Stimulated activated CD8-positive, alpha-beta memory T cell treated with anti-CD3 and anti-CD28 coated beads, Interleukin-7, amount 100 ng/mL, for 24 hours (primary cell): Measurements from ENCODE around the gene TNXB.
"Not testable (repeated sequence)": the region's sequence is repeated elsewhere in the genome, so short reads cannot be mapped to it uniquely, and the experiment has no call there.

Source experiments
- DNase-seq: peaks from one replicate; pipeline ENCODE4 v3.0.0-alpha.2; 2020; ENCODE audit warnings: low read depth

The TNXB gene

GRCh38 chr6:32039321-32040274, 69.5 kb downstream of the TNXB start:
- DNase-seq: not testable (repeated sequence)

DNA sequence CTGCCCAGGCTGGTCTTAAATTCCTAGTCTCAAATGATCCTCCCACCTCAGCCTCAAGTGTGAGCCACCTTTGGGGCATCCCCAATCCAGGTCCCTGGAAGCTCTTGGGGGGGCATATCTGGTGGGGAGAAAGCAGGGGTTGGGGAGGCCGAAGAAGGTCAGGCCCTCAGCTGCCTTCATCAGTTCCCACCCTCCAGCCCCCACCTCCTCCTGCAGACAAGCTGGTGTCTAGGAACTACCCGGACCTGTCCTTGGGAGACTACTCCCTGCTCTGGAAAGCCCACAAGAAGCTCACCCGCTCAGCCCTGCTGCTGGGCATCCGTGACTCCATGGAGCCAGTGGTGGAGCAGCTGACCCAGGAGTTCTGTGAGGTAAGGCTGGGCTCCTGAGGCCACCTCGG, 70.3 kb downstream of the TNXB start:
- DNase-seq: not testable (repeated sequence)

DNA sequence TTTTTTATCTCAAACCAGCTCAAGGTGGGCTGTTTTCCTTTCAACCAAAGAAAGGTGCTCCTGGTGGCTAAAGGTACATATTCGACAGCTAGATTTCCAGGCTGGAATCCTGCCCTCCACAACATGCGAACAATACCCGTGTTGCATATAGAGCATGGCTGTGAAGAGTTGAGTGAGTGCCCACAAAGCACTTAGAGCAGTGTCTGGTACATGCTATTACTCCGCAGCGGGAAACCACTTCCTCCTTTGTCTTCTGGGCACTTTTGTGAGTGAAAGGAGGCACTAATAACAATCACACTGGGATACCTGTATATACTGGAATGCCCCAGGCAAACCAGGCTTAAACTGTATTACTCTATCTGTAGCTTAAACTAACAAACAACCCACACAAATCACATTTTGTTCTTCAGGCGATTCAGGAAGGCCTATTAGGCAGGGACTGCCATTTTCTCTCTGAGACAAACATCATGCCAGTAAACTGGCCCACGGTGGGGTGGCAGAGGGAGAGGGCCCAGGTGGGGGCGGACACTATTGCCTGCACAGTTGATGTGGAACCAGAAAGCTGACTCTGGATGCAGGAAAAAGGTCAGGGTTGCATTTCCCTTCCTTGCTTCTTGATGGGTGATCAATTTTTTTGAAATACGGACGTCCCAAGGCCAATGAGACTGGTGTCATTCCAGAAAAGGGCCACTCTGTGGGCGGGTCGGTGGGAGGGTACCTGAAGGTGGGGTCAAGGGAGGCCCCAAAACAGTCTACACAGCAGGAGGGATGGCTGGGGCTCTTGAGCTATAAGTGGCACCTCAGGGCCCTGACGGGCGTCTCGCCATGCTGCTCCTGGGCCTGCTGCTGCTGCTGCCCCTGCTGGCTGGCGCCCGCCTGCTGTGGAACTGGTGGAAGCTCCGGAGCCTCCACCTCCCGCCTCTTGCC, 71.3 kb downstream of the TNXB start, which contains the start of gene CYP21A2:
Gene CYP21A2 (plus strand): TSS at position 818 of the 927 bp plus-strand sequence. CDS start 8 bp downstream, at position 826.
- DNase-seq: not testable (repeated sequence)

DNA sequence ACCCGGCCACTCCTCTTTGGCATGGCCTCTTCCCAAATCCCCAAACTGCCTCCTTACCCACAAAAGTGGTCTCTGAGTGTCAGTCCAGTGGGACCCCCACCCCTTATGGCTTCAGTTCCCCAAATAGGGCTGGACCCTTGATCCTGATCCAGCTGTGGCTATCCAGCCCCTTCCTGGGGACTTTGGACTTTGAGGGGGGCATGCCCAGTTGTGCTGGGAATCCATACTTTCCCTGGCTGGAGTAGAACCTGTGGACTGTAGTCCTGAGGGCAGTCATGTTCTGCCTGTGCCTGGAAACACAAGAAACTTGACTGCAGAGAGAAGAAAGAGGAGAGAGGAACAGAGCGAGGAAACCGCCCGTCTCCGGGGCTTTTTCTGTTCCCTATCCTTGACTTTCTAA, 72.0 kb downstream of the TNXB start:
- DNase-seq: not testable (repeated sequence)

- DNase-seq: not testable (repeated sequence)
These were observed 73.7 kb downstream of the TNXB start for GRCh38 chr6:32035283-32036013.

- not testable (repeated sequence) for DNase-seq
These were observed 79.6 kb downstream of the TNXB start for GRCh38 chr6:32029553-32029952.

DNA sequence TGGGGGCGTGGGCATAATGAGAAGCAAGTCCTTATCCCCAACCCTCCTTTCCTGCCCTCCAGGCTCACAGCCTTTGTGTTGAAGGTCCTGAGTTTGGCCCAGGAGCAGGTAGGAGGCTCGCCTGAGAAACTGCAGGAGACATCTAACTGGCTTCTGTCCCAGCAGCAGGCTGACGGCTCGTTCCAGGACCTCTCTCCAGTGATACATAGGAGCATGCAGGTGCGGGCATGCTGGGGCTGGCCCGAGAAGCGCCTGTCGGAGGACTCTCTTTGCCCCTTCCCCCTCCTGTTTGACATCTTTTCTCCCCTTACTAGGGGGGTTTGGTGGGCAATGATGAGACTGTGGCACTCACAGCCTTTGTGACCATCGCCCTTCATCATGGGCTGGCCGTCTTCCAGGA, 80.5 kb downstream of the TNXB start:
- DNase-seq: not testable (repeated sequence)

DNA sequence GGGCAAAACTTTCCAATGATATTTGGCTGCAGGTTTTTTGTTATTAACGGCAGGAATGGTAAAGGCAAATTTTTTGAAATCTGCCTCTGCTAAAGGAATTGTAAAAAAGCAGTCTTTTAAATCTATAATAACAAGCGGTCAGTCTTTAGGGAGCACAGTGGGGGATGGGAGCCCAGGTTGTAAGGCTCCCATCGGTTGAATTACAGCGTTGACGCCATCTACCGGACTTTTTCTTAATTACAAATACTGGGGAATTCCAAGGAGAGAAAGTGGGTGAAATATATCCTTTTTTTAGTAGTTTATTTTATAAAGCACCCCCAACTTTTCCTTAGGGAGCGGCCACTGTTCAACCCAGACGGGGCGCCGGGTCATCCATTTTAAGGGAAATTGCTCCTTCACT, 87.0 kb downstream of the TNXB start:
- DNase-seq: not testable (repeated sequence)

DNA sequence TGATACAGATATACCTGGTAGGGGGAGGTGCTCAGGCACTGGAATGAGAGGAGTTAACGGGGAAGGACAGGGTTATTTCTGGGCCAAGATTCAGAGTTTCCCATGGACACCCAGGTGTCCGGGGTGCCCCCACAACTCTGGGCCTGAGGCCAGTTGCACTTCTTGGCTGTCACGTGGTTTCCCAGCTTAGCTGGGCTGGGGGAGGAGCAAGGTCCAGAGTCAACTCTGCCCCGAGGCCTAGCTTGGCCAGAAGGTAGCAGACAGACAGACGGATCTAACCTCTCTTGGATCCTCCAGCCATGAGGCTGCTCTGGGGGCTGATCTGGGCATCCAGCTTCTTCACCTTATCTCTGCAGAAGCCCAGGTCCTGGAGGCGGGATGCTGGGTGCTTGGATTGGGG, 94.6 kb downstream of the TNXB start, which contains the start of gene C4B:
Gene C4B (plus strand): TSS at position 249 of the 400 bp plus-strand sequence. CDS start 51 bp downstream, at position 300.
- not testable (repeated sequence) for DNase-seq

- not testable (repeated sequence) for DNase-seq
These were observed 95.4 kb downstream of the TNXB start for GRCh38 chr6:32013738-32014137.

- DNase-seq: not testable (repeated sequence)
These were observed 96.1 kb downstream of the TNXB start for GRCh38 chr6:32012941-32013617.

- DNase-seq: not testable (repeated sequence)
These were observed 98.1 kb downstream of the TNXB start for GRCh38 chr6:32010856-32011530.

GRCh38 chr6:32009537-32009936, 99.6 kb downstream of the TNXB start:
- DNase-seq: not testable (repeated sequence)

GRCh38 chr6:32008616-32009015, 100.5 kb downstream of the TNXB start:
- DNase-seq: not testable (repeated sequence)

DNA sequence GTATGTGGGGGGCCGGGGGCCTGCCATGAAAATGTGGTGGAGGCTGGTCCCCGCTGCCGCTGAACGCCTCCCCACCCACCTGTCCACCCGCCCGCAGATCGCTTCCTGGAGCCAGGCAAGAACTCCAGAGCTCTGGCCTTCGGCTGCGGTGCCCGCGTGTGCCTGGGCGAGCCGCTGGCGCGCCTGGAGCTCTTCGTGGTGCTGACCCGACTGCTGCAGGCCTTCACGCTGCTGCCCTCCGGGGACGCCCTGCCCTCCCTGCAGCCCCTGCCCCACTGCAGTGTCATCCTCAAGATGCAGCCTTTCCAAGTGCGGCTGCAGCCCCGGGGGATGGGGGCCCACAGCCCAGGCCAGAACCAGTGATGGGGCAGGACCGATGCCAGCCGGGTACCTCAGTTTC, 101.1 kb downstream of the TNXB start:
- not testable (repeated sequence) for DNase-seq

DNA sequence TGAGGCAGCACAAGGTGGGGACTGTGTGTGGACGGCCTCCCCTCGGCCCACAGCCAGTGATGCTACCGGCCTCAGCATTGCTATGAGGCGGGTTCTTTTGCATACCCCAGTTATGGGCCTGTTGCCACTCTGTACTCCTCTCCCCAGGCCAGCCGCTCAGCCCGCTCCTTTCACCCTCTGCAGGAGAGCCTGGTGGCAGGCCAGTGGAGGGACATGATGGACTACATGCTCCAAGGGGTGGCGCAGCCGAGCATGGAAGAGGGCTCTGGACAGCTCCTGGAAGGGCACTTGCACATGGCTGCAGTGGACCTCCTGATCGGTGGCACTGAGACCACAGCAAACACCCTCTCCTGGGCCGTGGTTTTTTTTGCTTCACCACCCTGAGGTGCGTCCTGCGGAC, 102.1 kb downstream of the TNXB start:
- DNase-seq: not testable (repeated sequence)

- not testable (repeated sequence) for DNase-seq
These were observed 103.1 kb downstream of the TNXB start for GRCh38 chr6:32005991-32006529.

GRCh38 chr6:32005538-32005880, 103.6 kb downstream of the TNXB start:
- DNase-seq: not testable (repeated sequence)

DNA sequence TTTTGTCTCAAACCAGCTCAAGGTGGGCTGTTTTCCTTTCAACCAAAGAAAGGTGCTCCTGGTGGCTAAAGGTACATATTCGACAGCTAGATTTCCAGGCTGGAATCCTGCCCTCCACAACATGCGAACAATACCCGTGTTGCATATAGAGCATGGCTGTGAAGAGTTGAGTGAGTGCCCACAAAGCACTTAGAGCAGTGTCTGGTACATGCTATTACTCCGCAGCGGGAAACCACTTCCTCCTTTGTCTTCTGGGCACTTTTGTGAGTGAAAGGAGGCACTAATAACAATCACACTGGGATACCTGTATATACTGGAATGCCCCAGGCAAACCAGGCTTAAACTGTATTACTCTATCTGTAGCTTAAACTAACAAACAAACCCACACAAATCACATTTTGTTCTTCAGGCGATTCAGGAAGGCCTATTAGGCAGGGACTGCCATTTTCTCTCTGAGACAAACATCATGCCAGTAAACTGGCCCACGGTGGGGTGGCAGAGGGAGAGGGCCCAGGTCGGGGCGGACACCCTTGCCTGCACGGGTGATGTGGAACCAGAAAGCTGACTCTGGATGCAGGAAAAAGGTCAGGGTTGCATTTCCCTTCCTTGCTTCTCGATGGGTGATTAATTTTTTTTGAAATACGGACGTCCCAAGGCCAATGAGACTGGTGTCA, 104.1 kb downstream of the TNXB start:
- DNase-seq: not testable (repeated sequence)
